ENCODE results near the gene NUP214.
A peak's percentile ranks its signal among the peaks of the same experiment; 100 is the strongest.

NUP214 gene

DNA sequence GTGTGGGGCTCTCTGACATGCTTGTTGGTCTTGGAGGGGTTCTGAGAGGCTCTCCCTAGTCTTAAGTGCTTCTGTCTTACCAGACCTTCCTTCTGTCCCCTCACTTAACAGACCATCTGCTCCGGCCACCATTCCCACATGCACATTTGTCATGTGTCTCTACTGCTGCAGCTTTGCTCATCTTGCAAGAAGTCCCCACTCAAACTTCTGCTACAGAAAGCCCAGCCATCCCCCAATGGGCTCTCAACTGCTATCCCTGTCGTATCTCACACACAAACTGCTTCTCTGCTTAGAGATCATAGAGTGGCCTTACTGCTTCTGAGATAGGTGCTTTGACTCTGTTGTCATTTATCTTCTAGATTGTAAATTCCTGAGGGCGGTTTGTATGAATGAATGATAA is 69.4 kb downstream of the NUP214 start:
- no peak overlapping the region for H3K27ac ChIP-seq (ENCODE audit: low read depth, low read length)
- no peak overlapping the region for H2BK120ac ChIP-seq (ENCODE audit: insufficient read depth, low read length, poor library complexity)
- H2AFZ ChIP-seq (ENCODE audit: insufficient read depth, low read length, poor library complexity): no peak overlapping the region
- H3K9me3 ChIP-seq (ENCODE audit: insufficient read depth, low read depth, low read length): peaks cover 2% of the 10 kb centered on the region
- no peak overlapping the region for H3K23ac ChIP-seq (ENCODE audit: low read length)
- H3K4me2 ChIP-seq (ENCODE audit: low read length): no peak overlapping the region
- no peaks in the 10 kb centered on the region for H3K27me3 ChIP-seq (ENCODE audit: insufficient read depth, low read length)
- no peak overlapping the region for H2BK5ac ChIP-seq (ENCODE audit: low read depth, low read length, poor library complexity)
- no peaks in the 10 kb centered on the region for H3K79me2 ChIP-seq (ENCODE audit: control insufficient read depth, insufficient read depth, low read length, poor library complexity)
- no peaks in the 10 kb centered on the region for H3K79me1 ChIP-seq (ENCODE audit: low read length)
- H3K36me3 ChIP-seq (ENCODE audit: control insufficient read depth in 1 of 2, insufficient read depth in 2 of 2, low read length in 2 of 2): peaks cover 33% of the 10 kb centered on the region in 2 experiments
- H3K18ac ChIP-seq (ENCODE audit: low read length): no peak overlapping the region
- no peak overlapping the region for H3K4me3 ChIP-seq (ENCODE audit: low read depth, low read length)
- H4K12ac ChIP-seq (ENCODE audit: low read depth, low read length): no peak overlapping the region
- no CpG with 5 or more reads among the region's 3 CpGs for WGBS (ENCODE audit: extremely low coverage, insufficient coverage, insufficient read length)
- no peak overlapping the region for H3K4ac ChIP-seq (ENCODE audit: low read depth, low read length)
- no peak overlapping the region for H3K9ac ChIP-seq (ENCODE audit: low read length)
- no peak overlapping the region for H3K14ac ChIP-seq (ENCODE audit: low read length)
- no peak overlapping the region for H2BK12ac ChIP-seq (ENCODE audit: low read length)
- no peak overlapping the region for H4K91ac ChIP-seq (ENCODE audit: low read depth, low read length)
- H2AK5ac ChIP-seq (ENCODE audit: low read length): no peak overlapping the region
- no peak for DNase-seq
- H4K8ac ChIP-seq (ENCODE audit: low read depth, low read length): no peak overlapping the region
- H3K4me1 ChIP-seq (ENCODE audit: control insufficient read depth in 1 of 2, insufficient read depth in 2 of 2, low read length in 2 of 2): no peaks in the 10 kb centered on the region

DNA sequence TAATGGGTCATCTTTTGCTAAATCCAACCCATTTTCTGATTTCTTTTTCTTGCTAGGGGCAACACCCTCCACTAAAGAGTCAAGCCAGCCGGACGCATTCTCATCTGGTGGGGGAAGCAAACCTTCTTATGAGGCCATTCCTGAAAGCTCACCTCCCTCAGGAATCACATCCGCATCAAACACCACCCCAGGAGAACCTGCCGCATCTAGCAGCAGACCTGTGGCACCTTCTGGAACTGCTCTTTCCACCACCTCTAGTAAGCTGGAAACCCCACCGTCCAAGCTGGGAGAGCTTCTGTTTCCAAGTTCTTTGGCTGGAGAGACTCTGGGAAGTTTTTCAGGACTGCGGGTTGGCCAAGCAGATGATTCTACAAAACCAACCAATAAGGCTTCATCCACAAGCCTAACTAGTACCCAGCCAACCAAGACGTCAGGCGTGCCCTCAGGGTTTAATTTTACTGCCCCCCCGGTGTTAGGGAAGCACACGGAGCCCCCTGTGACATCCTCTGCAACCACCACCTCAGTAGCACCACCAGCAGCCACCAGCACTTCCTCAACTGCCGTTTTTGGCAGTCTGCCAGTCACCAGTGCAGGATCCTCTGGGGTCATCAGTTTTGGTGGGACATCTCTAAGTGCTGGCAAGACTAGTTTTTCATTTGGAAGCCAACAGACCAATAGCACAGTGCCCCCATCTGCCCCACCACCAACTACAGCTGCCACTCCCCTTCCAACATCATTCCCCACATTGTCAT is 72.0 kb downstream of the NUP214 start:
- H3K36me3 ChIP-seq (ENCODE audit: control insufficient read depth in 1 of 2, insufficient read depth in 2 of 2, low read length in 2 of 2): peaks cover 37 to 41% of the 10 kb centered on the region in 2 experiments
- H3K9me3 ChIP-seq (ENCODE audit: insufficient read depth, low read depth, low read length): peaks cover 2% of the 10 kb centered on the region
- no peaks in the 10 kb centered on the region for H3K4me1 ChIP-seq (ENCODE audit: control insufficient read depth in 1 of 2, insufficient read depth in 2 of 2, low read length in 2 of 2)
- no peak overlapping the region for H3K27ac ChIP-seq (ENCODE audit: low read depth, low read length)
- H2BK12ac ChIP-seq (ENCODE audit: low read length): no peak overlapping the region
- no peak overlapping the region for H3K4me3 ChIP-seq (ENCODE audit: low read depth, low read length)
- H3K79me2 ChIP-seq (ENCODE audit: control insufficient read depth, insufficient read depth, low read length, poor library complexity): no peaks in the 10 kb centered on the region
- no peak for DNase-seq
- H2AK5ac ChIP-seq (ENCODE audit: low read length): no peak overlapping the region
- H2BK120ac ChIP-seq (ENCODE audit: insufficient read depth, low read length, poor library complexity): no peak overlapping the region
- no CpG with 5 or more reads among the region's 11 CpGs for WGBS (ENCODE audit: extremely low coverage, insufficient coverage, insufficient read length)
- no peak overlapping the region for H4K91ac ChIP-seq (ENCODE audit: low read depth, low read length)
- H3K4me2 ChIP-seq (ENCODE audit: low read length): no peak overlapping the region
- H2AFZ ChIP-seq (ENCODE audit: insufficient read depth, low read length, poor library complexity): no peak overlapping the region
- H4K12ac ChIP-seq (ENCODE audit: low read depth, low read length): no peak overlapping the region
- H3K14ac ChIP-seq (ENCODE audit: low read length): no peak overlapping the region
- no peak overlapping the region for H3K23ac ChIP-seq (ENCODE audit: low read length)
- H3K79me1 ChIP-seq (ENCODE audit: low read length): no peaks in the 10 kb centered on the region
- no peak overlapping the region for H3K18ac ChIP-seq (ENCODE audit: low read length)
- no peak overlapping the region for H4K8ac ChIP-seq (ENCODE audit: low read depth, low read length)
- no peaks in the 10 kb centered on the region for H3K27me3 ChIP-seq (ENCODE audit: insufficient read depth, low read length)
- no peak overlapping the region for H3K9ac ChIP-seq (ENCODE audit: low read length)
- H2BK5ac ChIP-seq (ENCODE audit: low read depth, low read length, poor library complexity): no peak overlapping the region
- H3K4ac ChIP-seq (ENCODE audit: low read depth, low read length): no peak overlapping the region

- no peak overlapping the region for H3K27ac ChIP-seq (ENCODE audit: low read depth, low read length)
Measured at GRCh38 chr9:131198041-131198715, 72.8 kb downstream of the NUP214 start.

DNA sequence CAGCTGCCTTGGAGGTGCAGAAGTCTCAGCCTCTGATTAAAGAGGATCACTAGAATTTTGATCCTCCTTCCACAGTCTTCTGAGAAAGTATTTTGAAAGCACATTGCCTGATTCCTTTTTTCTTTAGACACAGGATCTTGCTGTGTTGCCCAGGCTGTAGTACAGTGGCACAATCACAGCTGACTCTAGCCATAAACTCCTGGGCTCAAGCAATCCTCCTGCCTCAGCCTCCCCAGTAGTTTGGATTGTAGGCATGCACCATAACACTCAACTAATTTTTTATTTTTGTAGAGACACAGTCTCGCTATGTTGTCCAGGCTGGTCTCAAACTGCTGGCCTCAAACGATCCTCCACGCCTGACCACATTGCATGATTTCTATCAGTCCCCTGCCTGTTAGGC is 76.5 kb downstream of the NUP214 start:
- Histone ChIP-seq H3K27ac (ENCODE audit: low read depth, low read length) (no peak overlapping the region), H3K9me3 (ENCODE audit: insufficient read depth, low read depth, low read length) (peaks cover 2% of the 10 kb centered on the region), H3K79me2 (ENCODE audit: control insufficient read depth, insufficient read depth, low read length, poor library complexity) (no peaks in the 10 kb centered on the region), H2BK120ac (ENCODE audit: insufficient read depth, low read length, poor library complexity) (no peak overlapping the region), H3K18ac (ENCODE audit: low read length) (no peak overlapping the region), H4K8ac (ENCODE audit: low read depth, low read length) (no peak overlapping the region), H3K14ac (ENCODE audit: low read length) (no peak overlapping the region), H3K4ac (ENCODE audit: low read depth, low read length) (no peak overlapping the region), H2BK12ac (ENCODE audit: low read length) (no peak overlapping the region), H2AFZ (ENCODE audit: insufficient read depth, low read length, poor library complexity) (no peak overlapping the region), H3K4me1 (ENCODE audit: control insufficient read depth in 1 of 2, insufficient read depth in 2 of 2, low read length in 2 of 2) (no peaks in the 10 kb centered on the region), H3K36me3 (ENCODE audit: control insufficient read depth in 1 of 2, insufficient read depth in 2 of 2, low read length in 2 of 2) (peaks cover 35 to 37% of the 10 kb centered on the region in 2 experiments), H3K27me3 (ENCODE audit: insufficient read depth, low read length) (no peaks in the 10 kb centered on the region), H3K79me1 (ENCODE audit: low read length) (no peaks in the 10 kb centered on the region), H3K23ac (ENCODE audit: low read length) (no peak overlapping the region), H3K4me2 (ENCODE audit: low read length) (no peak overlapping the region), H4K91ac (ENCODE audit: low read depth, low read length) (no peak overlapping the region), H4K12ac (ENCODE audit: low read depth, low read length) (no peak overlapping the region), H3K4me3 (ENCODE audit: low read depth, low read length) (no peak overlapping the region), H3K9ac (ENCODE audit: low read length) (no peak overlapping the region), H2AK5ac (ENCODE audit: low read length) (no peak overlapping the region), H2BK5ac (ENCODE audit: low read depth, low read length, poor library complexity) (no peak overlapping the region)
- DNase-seq: no peak
- WGBS (ENCODE audit: extremely low coverage, insufficient coverage, insufficient read length): no CpG with 5 or more reads among the region's 3 CpGs

More at GRCh38 chr9:131198041-131198715, 72.8 kb downstream of the NUP214 start:
- Histone ChIP-seq H3K27me3 (ENCODE audit: insufficient read depth, low read length) (no peaks in the 10 kb centered on the region), H3K9ac (ENCODE audit: low read length) (no peak overlapping the region), H2BK12ac (ENCODE audit: low read length) (no peak overlapping the region), H3K4me1 (ENCODE audit: control insufficient read depth in 1 of 2, insufficient read depth in 2 of 2, low read length in 2 of 2) (no peaks in the 10 kb centered on the region), H3K4me3 (ENCODE audit: low read depth, low read length) (peak overlapping the region; percentile 15), H3K79me2 (ENCODE audit: control insufficient read depth, insufficient read depth, low read length, poor library complexity) (no peaks in the 10 kb centered on the region), H3K14ac (ENCODE audit: low read length) (no peak overlapping the region), H4K8ac (ENCODE audit: low read depth, low read length) (no peak overlapping the region), H2AK5ac (ENCODE audit: low read length) (no peak overlapping the region), H3K79me1 (ENCODE audit: low read length) (no peaks in the 10 kb centered on the region), H3K4me2 (ENCODE audit: low read length) (no peak overlapping the region), H3K18ac (ENCODE audit: low read length) (no peak overlapping the region), H2BK5ac (ENCODE audit: low read depth, low read length, poor library complexity) (no peak overlapping the region), H2AFZ (ENCODE audit: insufficient read depth, low read length, poor library complexity) (no peak overlapping the region), H3K36me3 (ENCODE audit: control insufficient read depth in 1 of 2, insufficient read depth in 2 of 2, low read length in 2 of 2) (peaks cover 37 to 38% of the 10 kb centered on the region in 2 experiments), H3K23ac (ENCODE audit: low read length) (no peak overlapping the region), H3K4ac (ENCODE audit: low read depth, low read length) (no peak overlapping the region), H2BK120ac (ENCODE audit: insufficient read depth, low read length, poor library complexity) (no peak overlapping the region), H4K91ac (ENCODE audit: low read depth, low read length) (no peak overlapping the region), H4K12ac (ENCODE audit: low read depth, low read length) (no peak overlapping the region), H3K9me3 (ENCODE audit: insufficient read depth, low read depth, low read length) (peaks cover 2% of the 10 kb centered on the region)
- DNase-seq: no peak
- no CpG with 5 or more reads among the region's 15 CpGs for WGBS (ENCODE audit: extremely low coverage, insufficient coverage, insufficient read length)
